Myocyte (in vitro differentiated cells): ENCODE measurements around the gene SRA1. TPM values are rescaled to one million over a fixed set of nuclear protein-coding genes. Genes with fewer than 3 reads are reported as not detected.
"Not testable (repeated sequence)": the region's sequence is repeated elsewhere in the genome, so short reads cannot be mapped to it uniquely, and the experiment has no call there.

Experiments used
- DNase-seq: peaks from one replicate; pipeline ENCODE4 v3.0.0-alpha.2; 2012; ENCODE audit warnings: low read depth
- polyA plus RNA-seq: library from polyadenylated mRNA; unstranded; fragments of >200 nt; gene quantifications from one replicate; pipeline ENCODE4 v1.2.1, GENCODE V29; 2012; ENCODE audit warnings: missing spikeins
- total RNA-seq: library from RNA; depleted of rRNA; stranded (reverse); fragments of >200 nt; gene quantifications from 2 replicates; pipeline ENCODE4 v1.2.3, GENCODE V29; 2014

SRA1 gene
- 38.5 and 44.9 TPM in 2 replicates for total RNA-seq
- 75.9 TPM for polyA plus RNA-seq

- DNase-seq, result peak; percentile 92
Observed at GRCh38 chr5:140557136-140557805, at the start of gene SRA1. SRA1 (minus strand) TSS chr5:140557473; CDS start chr5:140557452, 21 bp downstream.

GRCh38 chr5:140607031-140607430 is 49.8 kb upstream of the SRA1 start:
- no peak for DNase-seq

GRCh38 chr5:140605879-140606278 is 48.6 kb upstream of the SRA1 start:
- DNase-seq, result no peak

- no peak for DNase-seq
Observed at GRCh38 chr5:140603734-140604133, 46.5 kb upstream of the SRA1 start.

GRCh38 chr5:140603446-140603698 is 46.1 kb upstream of the SRA1 start:
- DNase-seq, result not testable (repeated sequence)

DNA sequence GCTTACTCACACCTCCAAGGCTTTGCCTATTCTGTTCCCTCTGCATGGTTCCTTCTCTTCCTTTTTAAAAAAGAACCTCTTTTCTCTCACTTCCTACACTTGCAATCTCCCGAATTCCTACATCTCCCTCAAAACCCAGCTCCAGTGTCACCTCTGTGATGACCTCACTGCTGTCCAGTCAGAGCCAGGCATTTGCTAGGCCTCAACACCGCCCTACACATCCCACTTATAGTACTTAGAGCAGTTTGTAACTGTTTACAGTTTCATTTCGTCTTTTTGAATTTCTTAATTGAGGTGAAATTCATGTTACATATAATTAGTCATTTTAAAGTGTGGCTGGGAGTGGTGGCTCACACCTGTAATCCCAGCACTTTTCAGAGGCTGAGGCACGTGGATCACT is 44.9 kb upstream of the SRA1 start:
- no peak for DNase-seq

DNA sequence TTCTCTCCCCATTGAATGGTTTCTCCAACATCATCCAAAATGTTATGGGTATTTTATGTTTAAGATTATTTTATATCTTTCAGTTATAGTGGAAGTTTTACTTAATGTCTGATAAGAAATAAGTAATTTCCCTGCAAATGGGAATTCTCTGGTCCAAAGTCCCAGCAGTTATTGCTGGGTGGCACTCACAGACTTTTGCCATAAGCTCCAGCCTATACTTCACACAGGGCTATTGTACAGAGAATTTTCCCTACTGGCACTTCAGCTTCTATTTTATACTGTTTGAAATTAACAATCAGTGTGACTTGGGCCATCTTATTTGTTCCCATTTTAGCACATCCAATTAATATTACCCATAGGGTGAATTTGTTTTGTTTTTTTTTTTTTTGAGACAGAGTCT is 42.8 kb upstream of the SRA1 start:
- no peak for DNase-seq

GRCh38 chr5:140598836-140599235 is 41.6 kb upstream of the SRA1 start:
- no peak for DNase-seq

DNA sequence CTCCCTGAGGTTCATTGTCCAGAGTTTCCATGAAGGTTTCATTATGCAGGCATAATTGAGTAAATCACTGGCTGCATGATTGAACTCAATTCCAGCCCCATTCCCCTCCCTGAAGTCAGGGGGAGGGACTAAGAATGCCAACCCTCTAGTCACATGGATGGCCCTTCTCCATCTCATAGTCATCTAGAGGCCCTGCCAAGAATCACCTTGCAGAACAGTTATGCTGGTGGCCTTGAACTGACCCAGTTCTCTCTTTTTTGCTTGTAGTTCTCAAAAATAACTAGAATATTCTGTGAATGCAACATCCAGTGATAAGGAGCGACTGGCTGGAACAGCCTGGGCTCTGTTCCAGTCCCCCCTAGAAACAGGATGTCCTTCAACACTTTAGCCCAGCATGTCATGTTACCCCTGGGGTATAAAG is 39.1 kb upstream of the SRA1 start:
- no peak for DNase-seq

DNA sequence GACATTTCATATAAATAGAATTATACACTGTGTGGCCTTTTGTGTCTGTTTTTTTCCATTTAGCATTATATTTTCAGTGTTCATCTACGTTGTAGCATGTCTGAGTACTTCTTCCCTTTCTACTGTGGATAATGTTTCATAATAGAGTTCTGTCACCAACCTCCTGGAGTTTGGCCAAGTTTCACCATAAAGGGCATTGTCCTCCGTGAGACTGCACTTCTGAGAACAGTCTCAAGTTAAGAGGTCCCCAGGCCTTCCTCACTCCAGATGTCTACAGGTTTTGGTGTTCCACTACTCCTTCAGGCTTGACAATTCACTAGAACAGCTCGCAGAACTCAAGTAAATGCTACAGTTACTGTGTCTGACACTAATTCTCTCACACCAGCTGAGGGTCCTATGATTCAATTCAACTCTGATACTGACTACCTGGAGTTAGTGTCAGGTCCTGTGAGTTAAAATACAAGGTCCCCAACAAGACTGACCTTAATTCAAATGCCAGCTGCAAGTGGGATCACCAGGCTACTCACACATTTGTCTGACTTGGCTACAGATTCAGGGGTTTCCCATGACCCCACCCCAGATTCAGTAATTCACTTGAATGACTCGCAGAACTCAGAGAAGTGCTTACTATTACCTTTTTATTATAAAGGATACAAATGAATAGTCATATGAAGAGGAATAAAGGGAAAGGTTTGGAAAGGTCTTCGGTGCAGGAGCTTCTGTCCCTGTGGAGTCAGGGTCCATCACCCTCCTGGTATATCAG is 38.4 kb upstream of the SRA1 start:
- peak; percentile 22 for DNase-seq

GRCh38 chr5:140594169-140594568 is 36.9 kb upstream of the SRA1 start:
- DNase-seq, result no peak

GRCh38 chr5:140593070-140593469 is 35.8 kb upstream of the SRA1 start:
- not testable (repeated sequence) for DNase-seq

GRCh38 chr5:140591747-140592372 is 34.6 kb upstream of the SRA1 start:
- peak; percentile 60 for DNase-seq

DNA sequence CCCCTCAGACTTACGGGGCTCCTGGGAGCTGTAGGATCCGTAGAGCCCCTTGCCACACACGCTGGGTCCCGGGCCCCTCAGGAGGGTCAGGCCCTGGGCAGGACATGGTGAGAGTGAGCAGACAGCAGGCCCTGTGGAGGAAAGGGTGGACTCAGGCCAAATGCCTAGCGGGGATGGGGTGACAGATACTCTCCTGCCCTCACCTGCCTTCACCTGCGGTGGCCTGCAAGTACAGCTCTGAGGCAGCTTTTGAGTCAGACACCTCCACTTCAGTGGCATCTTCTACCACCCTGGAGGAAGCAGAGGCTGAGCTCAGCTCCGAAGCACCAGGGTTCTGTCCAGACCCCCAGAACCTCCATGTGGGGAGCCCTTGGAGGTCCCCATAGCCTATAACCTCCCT is 33.6 kb upstream of the SRA1 start:
- no peak for DNase-seq

DNA sequence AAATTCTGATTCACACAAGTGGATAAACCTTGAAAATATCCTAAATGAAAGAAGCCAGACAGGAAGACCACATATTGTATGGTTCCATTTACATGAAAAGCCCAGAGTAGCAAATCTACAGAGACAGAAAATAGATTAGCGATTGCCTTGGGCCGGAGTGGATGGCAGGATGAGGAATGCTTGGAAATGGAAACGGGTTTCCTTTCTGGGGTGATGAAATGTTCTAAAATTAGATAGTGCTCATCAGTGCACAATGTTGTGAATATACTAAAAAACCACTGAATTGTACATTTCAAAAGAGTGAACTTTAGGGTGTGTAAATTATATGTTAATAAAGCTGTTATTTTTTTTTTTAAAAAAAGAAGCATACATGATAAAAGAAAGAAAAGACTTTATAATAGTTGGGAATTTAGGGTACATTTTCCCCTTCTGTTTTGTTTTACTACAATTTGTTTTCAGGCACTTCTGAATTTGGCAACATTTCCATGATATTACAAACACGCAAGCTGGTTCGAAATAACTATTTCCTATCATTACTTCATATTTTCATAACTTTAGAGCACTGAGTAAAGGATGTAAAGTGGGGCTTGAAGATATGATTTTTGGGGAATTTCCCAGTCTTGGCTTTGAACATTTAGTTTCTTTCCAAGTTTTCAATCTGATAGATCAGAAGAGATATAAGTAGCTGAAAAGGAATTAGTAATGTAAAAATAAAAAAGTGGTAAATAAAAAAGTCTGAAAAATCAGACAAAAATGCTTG is 31.2 kb upstream of the SRA1 start:
- peak; percentile 48 for DNase-seq

GRCh38 chr5:140587495-140587894 is 30.2 kb upstream of the SRA1 start:
- no peak for DNase-seq

DNA sequence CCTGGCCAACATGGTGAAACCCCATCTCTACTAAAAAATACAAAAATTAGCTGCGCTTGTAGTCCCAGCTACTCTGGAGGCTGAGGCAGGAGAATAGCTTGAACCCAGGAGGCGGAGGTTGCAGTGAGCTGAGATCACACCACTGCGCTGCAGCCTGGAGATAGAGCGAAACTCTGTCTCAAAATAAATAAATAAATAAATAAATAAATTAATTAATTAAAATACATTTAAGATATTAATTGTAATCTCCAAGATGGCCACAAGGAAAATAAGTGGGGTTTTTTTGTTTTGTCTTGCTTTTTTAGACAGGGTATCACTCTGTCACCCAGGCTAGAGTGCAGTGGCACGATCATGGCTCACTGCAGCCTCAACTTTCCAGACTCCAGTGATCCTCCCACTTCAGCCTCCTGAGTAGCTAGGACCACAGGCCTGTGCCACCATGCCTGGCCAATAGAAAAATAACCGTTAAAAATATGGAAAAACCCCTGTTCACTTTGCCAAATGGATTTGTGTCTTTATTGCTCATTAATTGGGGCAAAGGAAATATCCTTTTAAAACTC is 22.0 kb upstream of the SRA1 start:
- not testable (repeated sequence) for DNase-seq

DNA sequence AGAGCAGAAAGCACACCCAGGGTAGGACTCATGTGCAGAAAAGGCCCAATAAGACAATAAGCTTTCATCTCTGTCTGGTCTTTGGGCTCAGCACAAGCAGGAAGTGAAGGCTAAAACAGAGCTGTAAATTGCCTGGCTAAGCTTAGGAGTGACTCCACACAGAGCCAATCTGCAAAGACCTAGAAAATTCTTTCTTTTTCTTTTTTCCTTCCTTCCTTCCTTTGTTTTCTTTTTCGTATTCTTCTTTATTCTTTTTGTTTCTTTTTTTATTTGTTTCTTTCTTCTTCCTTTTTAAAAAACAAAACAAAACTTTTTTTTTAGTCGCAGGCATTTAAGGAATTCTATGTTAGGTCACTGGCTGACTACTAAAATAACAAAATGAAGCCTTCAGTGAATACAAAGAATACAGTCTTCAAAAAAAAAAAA is 19.5 kb upstream of the SRA1 start:
- no peak for DNase-seq

DNA sequence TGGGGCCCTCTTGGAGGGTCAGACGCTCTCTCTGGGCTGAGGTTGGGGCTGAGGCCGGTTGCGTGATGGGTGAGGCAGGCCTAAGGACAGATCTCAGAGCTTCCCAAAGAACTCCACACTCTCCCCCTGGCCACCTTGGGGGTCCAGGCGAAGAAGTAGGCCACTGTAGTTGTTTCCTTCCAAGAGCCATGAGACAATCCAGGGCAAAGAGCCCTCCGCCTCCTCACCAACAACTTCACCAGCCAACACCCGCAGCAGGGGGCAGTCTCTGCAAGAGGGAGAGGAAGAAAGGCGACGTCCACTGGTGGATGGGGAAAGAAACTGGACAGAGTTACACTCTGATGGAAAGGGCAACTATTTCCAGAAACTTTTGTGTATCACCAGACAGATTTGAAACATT is 18.0 kb upstream of the SRA1 start:
- DNase-seq, result peak; percentile 43

- no peak for DNase-seq
Observed at GRCh38 chr5:140574165-140574564, 16.9 kb upstream of the SRA1 start.

DNA sequence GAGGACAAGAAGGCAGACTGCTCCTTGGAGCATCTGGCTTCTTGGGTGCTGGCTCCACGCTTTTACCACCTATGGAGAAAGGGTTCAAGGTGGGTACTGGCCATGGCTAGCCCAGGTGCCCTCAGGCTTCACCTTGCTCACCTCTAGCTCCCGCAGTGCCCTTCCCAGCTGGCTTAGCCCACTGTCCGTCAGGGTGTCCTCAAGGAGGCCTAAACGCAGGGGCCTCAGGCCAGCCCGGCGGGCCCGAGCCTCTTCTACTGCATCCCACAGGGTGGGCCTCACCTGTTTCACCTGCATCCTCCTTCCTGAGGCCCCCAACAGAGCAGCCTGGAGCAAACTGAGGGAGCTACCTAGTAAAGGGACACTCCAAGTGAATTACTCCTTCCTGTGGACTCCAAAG is 16.4 kb upstream of the SRA1 start:
- no peak for DNase-seq

GRCh38 chr5:140571105-140571504 is 13.8 kb upstream of the SRA1 start:
- DNase-seq, result no peak
